Hepatocyte (in vitro differentiated cells): ENCODE data around the gene B3GAT1.

Source experiments
- EZH2 ChIP-seq: fragments of 200-600 bp; sonication (generic); IDR thresholded peaks from 2 replicates; pipeline ENCODE4 v1.6.1; 2016; ENCODE audit warnings: antibody characterized with exemption, mild to moderate bottlenecking, borderline replicate concordance
- TF ChIP-seq, protein P1 (sequence below): fragments of 200-600 bp; sonication (generic); IDR thresholded peaks from 2 replicates; pipeline ENCODE4 v1.5.1; 2016; ENCODE audit warnings: antibody characterized with exemption, mild to moderate bottlenecking; ENCODE audit not compliant: poor library complexity

DNA sequence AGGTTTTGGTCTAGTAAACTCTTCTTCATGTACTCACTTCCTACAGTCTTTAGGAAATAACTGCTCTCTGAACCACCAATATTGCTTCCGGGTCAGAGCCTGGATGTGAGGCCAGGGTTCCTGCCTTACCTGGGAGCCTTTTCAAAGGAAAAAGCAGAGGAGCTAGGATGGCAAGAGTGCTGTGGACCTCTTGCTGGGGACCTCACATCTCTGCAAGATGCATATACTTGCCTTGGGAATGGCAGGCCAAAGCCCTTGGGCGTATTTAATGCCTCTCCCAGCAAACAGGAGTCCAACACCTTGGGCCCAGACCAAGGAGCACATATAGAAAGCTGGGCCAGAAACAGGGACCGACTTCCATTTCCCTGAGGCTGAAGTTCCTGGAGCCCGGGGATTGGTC lies 75.0 kb downstream of the B3GAT1 start:
- TF ChIP-seq, protein P1, sequence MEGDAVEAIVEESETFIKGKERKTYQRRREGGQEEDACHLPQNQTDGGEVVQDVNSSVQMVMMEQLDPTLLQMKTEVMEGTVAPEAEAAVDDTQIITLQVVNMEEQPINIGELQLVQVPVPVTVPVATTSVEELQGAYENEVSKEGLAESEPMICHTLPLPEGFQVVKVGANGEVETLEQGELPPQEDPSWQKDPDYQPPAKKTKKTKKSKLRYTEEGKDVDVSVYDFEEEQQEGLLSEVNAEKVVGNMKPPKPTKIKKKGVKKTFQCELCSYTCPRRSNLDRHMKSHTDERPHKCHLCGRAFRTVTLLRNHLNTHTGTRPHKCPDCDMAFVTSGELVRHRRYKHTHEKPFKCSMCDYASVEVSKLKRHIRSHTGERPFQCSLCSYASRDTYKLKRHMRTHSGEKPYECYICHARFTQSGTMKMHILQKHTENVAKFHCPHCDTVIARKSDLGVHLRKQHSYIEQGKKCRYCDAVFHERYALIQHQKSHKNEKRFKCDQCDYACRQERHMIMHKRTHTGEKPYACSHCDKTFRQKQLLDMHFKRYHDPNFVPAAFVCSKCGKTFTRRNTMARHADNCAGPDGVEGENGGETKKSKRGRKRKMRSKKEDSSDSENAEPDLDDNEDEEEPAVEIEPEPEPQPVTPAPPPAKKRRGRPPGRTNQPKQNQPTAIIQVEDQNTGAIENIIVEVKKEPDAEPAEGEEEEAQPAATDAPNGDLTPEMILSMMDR = no peak
- no peak for TF ChIP-seq EZH2
